SJCRH30 (cell line): Measurements from ENCODE around the gene SLC35C1. TPM values are rescaled to one million over a fixed set of nuclear protein-coding genes. Genes with fewer than 3 reads are reported as not detected.
A peak's percentile ranks its signal among the peaks of the same experiment; 100 is the strongest.
"Not testable (repeated sequence)": the region's sequence is repeated elsewhere in the genome, so short reads cannot be mapped to it uniquely, and the experiment has no call there.

ENCODE experiments used
- DNase-seq, 2 experiments: peaks; one replicate each; pipeline ENCODE4 v3.0.0-alpha.2; 2015 to 2020
- H3K27ac ChIP-seq: fragments of 250-450 bp; sonication (Bioruptor Pico); 2 replicates; pipeline ENCODE4 v1.5.1; 2020; ENCODE audit warnings: mild to moderate bottlenecking, moderate library complexity
- H3K27me3 ChIP-seq: fragments of 250-450 bp; sonication (Bioruptor Pico); 2 replicates; pipeline ENCODE4 v1.5.1; 2020; ENCODE audit warnings: mild to moderate bottlenecking, moderate library complexity
- H3K36me3 ChIP-seq: fragments of 250-450 bp; sonication (Bioruptor Pico); 2 replicates; pipeline ENCODE4 v1.5.1; 2020; ENCODE audit warnings: mild to moderate bottlenecking, moderate library complexity
- H3K4me1 ChIP-seq: fragments of 250-450 bp; sonication (Bioruptor Pico); 2 replicates; pipeline ENCODE4 v1.5.1; 2020; ENCODE audit warnings: mild to moderate bottlenecking, moderate library complexity
- H3K4me3 ChIP-seq: fragments of 250-450 bp; sonication (Bioruptor Pico); 2 replicates; pipeline ENCODE4 v1.5.1; 2020; ENCODE audit warnings: mild to moderate bottlenecking, moderate library complexity
- H3K9me3 ChIP-seq: fragments of 250-450 bp; sonication (Bioruptor Pico); replicated peaks from 2 replicates; pipeline ENCODE4 v1.5.1; 2020; ENCODE audit warnings: mild to moderate bottlenecking, moderate library complexity
- total RNA-seq: library from RNA; depleted of rRNA; stranded (reverse); fragments of >200 nt; shearing (Covaris generic); gene quantifications from 2 replicates; pipeline ENCODE4 v1.2.3, GENCODE V29; 2014

SLC35C1 gene
- total RNA-seq, 1 experiment from 2014 or later, result 3.3 TPM

DNA sequence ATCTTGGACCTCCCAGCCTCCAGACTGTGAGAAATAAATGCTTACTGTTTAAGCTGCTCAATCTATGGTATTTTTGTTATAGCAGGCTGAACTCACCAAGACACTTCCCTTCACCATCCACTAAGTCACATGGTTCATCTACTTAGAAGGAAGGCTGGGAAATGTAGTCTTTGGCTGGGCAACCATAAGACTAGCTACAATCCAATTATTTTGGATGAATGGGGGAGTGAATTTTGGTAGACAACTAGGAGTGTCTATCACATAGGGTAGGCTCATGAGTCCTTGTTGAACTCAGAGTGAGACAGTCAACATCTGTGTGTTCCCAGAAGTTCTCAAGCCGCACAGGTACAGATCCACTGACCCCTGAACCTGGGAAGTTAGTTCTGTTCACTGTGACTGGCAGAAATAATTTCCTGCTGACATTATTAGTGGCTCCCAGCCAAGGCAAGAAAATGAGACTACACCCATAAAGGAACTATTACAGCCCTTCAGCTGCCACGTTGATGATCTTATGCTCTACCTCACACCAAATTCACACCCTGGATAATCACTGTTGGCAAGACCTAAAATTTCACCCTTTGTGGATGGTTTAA is 3.1 kb upstream of the SLC35C1 start:
- no peak for DNase-seq

DNA sequence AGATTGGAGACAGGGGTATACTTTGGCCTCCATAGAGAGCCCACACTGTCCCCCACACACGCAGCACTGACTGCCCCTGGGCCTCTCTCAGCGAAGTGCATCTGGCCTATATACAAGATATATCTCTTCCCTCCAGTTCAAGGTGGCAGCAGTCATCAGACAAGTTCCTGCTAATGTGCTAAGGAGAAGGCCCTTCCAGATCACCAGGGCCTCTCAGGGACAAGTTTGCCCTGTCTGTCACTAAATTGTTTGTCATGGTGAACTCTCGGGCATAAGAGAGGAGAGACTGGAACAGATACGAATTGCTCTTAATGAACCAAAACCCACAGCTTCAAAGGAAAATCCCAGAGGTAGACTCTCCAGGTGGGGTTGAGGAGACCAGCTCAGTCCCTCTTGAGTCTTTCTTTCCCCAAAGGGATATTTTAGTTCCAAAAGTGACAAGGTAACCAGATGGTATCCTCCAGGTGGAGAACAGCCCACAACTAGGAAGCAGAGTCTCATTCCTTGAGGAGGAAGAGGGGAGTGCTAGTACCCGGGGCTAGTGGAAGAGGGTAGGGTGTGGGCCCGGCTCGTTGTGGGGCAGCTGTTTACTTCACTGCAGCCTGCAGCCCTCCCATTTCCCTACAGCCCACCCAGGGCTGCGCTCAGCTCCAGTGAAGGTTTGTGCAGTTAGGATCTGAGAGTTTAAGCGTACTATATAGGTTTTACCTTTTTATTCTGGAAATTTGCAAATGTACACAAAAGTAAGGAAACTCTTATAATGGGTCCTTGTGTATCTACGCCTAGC is 2.2 kb upstream of the SLC35C1 start:
- H3K27ac ChIP-seq, result no peak overlapping the region
- 0 out of 2 replicates have a peak, but pooled peaks cover 4% of the 10 kb centered on the region for H3K27me3 ChIP-seq
- H3K4me1 ChIP-seq, result no peaks in the 10 kb centered on the region
- H3K4me3 ChIP-seq, result no peak overlapping the region
- H3K9me3 ChIP-seq, result no peaks in the 10 kb centered on the region
- no peak for DNase-seq
- H3K36me3 ChIP-seq, result no peaks in the 10 kb centered on the region

More for the DNA sequence above, 3.1 kb upstream of the SLC35C1 start:
- H3K27me3 ChIP-seq, result 0 out of 2 replicates have a peak, but pooled peaks cover 4% of the 10 kb centered on the region
- no peak overlapping the region for H3K4me3 ChIP-seq
- H3K9me3 ChIP-seq, result no peaks in the 10 kb centered on the region
- H3K36me3 ChIP-seq, result no peaks in the 10 kb centered on the region
- H3K27ac ChIP-seq, result no peak overlapping the region
- no peaks in the 10 kb centered on the region for H3K4me1 ChIP-seq

DNA sequence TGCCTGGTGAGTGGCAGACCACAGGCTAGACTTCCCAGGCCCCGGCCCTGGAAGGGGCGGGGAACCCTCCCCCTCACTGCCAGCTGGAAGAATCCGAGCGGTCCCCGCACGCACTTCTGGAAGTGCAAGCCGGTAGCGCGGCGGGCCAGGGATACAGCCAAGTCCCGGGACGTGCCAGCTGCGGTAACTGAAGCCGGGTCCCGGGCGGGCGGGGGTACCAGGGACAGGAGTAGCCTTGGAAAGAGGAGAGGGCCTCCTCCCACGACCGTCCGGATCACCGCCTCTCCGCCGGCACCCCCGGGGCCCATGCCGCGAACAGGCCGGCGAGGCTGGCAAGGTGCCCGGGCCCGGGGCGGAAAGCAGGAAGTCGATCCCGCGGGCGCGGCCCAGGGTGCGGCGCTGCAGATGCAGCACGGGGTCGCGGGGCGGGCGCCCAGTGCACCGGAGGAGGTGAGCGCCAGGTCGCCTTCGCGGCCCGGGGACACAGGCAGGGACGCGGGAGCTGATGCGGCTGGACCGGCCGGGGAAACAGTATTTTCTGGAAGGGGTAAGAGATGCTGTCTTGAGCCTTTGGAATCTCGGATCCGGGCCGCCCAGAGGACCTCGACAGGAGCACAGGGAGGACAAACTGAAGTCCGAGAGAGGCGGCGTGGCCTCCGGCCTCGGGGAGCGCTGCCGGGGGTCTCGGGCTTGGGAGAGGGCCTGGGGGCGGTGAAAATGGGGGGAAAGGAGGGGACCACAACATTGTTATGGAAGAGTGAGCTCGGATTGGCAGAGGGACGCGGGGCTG is 783 bp upstream of the SLC35C1 start:
- H3K9me3 ChIP-seq, result no peaks in the 10 kb centered on the region
- peak; percentile 71 to 73 for DNase-seq
- H3K4me3 ChIP-seq, result peak overlapping the region; percentile 68
- no peaks in the 10 kb centered on the region for H3K4me1 ChIP-seq
- 0 out of 2 replicates have a peak, but pooled peaks cover 4% of the 10 kb centered on the region for H3K27me3 ChIP-seq
- H3K36me3 ChIP-seq, result no peaks in the 10 kb centered on the region
- no peak overlapping the region for H3K27ac ChIP-seq

DNA sequence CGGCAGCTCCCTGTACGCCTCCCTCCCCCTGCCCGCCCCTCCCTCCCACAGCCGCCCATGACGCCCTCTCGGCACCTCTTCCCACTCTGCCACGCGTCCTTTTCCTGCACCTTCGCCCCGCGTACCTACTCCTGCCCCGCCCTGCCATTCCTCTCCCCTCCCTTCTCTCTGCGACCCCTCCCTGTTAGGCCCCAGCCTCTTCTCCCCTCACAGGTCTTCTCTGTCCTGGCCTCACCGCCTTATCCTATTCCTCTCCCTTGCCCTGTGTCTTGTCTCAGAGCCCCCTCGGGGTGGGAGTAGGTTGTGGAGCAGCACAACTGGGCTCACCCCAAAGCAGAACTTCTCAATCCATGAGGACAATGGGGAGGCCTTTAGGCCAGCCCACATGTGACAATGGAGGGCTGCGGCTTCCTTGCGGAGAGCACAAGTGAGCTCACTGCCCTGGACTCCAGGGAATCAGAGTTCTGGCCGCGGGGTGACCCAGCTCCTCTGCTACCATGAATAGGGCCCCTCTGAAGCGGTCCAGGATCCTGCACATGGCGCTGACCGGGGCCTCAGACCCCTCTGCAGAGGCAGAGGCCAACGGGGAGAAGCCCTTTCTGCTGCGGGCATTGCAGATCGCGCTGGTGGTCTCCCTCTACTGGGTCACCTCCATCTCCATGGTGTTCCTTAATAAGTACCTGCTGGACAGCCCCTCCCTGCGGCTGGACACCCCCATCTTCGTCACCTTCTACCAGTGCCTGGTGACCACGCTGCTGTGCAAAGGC is 539 bp downstream of the SLC35C1 start:
- peak overlapping the region; percentile 57 for H3K27ac ChIP-seq
- no peaks in the 10 kb centered on the region for H3K4me1 ChIP-seq
- H3K27me3 ChIP-seq, result 0 out of 2 replicates have a peak, but pooled peaks cover 4% of the 10 kb centered on the region
- no peaks in the 10 kb centered on the region for H3K9me3 ChIP-seq
- no peaks in the 10 kb centered on the region for H3K36me3 ChIP-seq
- DNase-seq, result peak; percentile 46 to 54
- peak overlapping the region; percentile 68 for H3K4me3 ChIP-seq

DNA sequence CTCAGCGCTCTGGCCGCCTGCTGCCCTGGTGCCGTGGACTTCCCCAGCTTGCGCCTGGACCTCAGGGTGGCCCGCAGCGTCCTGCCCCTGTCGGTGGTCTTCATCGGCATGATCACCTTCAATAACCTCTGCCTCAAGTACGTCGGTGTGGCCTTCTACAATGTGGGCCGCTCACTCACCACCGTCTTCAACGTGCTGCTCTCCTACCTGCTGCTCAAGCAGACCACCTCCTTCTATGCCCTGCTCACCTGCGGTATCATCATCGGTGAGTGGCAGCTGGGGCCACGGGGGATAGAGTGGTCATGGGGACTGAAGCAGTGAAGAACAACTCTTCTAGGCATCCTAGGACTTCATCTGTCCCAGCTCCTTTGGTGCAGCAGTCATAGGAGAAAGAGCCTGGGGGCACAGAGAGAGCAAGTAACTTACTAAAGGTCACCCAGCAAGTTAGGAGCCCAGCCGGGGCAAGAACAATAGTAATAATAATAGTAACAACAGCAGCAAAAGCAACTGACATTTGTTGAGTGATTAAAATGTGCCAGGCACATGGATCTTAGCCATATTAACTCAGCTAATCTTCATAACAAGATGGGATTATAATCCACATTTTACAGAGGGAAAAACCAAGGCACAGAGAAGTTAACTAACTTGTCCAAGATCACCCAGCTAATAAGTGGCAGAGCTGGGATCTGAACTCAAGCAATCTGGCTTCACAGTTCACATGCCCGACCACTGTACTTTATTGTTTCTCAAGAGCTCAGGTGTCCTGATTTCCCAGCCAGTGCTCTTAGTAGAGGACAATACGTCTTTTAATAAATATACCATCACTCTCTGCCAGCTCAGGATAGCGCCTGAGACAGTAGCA is 1.4 kb downstream of the SLC35C1 start:
- Histone ChIP-seq H3K4me1 (no peaks in the 10 kb centered on the region), H3K27me3 (0 out of 2 replicates have a peak, but pooled peaks cover 4% of the 10 kb centered on the region), H3K27ac (no peak overlapping the region), H3K36me3 (no peaks in the 10 kb centered on the region), H3K9me3 (no peaks in the 10 kb centered on the region), H3K4me3 (peak overlapping the region; percentile 68)
- DNase-seq, result no peak

DNA sequence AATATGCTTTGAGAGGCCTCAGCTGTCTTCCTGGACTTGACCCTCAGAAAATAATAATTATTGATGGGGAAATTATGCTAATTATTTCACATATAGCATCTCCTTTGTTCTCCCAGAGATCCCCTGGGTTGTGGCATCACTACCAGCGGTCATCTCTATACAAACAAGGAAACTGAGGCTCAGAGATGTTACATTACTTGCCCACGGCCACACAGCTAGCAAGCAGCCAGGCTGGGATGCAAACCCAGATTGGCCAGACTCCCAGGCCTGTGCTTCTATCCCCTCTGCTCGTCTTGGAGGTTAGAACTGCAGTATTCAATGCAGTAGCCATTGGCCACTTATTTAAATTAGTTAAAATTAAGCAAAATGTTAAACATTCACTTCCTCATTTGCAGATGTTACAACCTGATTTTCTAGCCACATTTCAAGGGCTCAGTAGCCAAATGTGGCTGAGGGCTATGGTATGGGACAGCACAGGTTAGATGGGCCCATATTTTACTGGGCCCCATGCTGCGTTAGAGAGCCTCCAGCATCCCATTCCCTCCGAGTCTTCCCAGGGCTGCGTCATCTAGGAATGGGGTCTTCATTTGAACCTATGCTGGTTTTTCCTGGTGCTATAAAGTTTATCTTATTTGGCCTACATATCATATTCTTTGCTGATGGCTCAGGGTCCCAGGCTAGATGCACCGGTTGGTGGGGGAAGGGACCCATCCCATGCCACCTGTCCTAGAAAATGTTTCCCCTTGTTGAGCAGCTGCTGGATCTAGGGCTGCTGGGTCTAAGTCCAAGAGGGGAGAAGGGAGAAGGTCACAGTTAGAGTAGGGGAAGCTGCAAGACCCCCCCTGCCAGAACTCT is 2.2 kb downstream of the SLC35C1 start:
- 0 out of 2 replicates have a peak, but pooled peaks cover 4% of the 10 kb centered on the region for H3K27me3 ChIP-seq
- no peaks in the 10 kb centered on the region for H3K9me3 ChIP-seq
- H3K27ac ChIP-seq, result no peak overlapping the region
- DNase-seq, result no peak
- H3K4me1 ChIP-seq, result no peaks in the 10 kb centered on the region
- no peaks in the 10 kb centered on the region for H3K36me3 ChIP-seq
- H3K4me3 ChIP-seq, result no peak overlapping the region

DNA sequence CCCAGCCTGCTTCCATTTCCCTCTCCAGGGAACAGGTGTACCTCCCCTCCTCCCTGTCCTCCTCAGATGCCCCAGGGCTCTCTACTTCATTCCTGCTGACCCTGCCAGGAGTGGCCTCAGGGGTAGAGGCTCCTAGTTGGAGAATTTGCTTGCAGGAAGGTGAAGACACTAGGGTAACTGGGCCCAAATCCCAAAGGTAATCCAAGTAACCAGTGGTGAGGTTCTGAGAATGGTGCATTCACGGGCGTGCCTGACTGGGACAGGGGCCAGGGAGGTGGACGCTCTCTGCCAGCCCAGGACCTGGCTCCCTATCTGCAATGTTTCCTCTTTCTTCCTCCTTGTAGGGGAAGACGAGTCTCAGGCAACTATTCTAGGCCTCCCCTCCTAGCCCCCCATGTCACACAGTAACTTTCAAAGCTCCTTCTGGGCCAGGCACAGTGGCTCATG is 2.9 kb downstream of the SLC35C1 start:
- H3K4me3 ChIP-seq, result no peak overlapping the region
- no peak for DNase-seq
- no peaks in the 10 kb centered on the region for H3K27me3 ChIP-seq
- H3K9me3 ChIP-seq, result no peaks in the 10 kb centered on the region
- no peak overlapping the region for H3K27ac ChIP-seq
- H3K4me1 ChIP-seq, result no peaks in the 10 kb centered on the region
- no peaks in the 10 kb centered on the region for H3K36me3 ChIP-seq

DNA sequence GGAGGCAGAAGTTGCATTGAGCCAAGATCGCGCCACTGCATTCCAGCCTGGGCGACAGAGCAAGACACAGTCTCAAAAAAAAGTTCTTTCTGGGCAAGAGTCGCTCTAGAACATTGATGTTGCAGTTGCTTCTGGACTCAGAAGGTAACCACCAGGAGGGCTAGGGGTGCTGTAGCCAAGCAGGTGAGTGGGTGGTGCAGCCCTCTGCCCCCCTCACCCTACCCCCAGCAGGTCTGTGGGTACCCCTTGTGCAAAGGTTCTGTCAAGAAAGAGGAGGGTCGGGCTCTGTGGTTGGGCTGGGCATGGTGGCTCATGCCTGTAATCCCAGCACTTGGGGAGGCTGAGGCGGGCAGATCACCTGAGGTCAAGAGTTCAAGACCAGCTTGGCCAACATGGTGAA is 3.5 kb downstream of the SLC35C1 start:
- DNase-seq, H3K9me3 ChIP-seq, H3K4me1 ChIP-seq, H3K27me3 ChIP-seq, H3K36me3 ChIP-seq, H3K4me3 ChIP-seq, H3K27ac ChIP-seq: not testable (repeated sequence)

DNA sequence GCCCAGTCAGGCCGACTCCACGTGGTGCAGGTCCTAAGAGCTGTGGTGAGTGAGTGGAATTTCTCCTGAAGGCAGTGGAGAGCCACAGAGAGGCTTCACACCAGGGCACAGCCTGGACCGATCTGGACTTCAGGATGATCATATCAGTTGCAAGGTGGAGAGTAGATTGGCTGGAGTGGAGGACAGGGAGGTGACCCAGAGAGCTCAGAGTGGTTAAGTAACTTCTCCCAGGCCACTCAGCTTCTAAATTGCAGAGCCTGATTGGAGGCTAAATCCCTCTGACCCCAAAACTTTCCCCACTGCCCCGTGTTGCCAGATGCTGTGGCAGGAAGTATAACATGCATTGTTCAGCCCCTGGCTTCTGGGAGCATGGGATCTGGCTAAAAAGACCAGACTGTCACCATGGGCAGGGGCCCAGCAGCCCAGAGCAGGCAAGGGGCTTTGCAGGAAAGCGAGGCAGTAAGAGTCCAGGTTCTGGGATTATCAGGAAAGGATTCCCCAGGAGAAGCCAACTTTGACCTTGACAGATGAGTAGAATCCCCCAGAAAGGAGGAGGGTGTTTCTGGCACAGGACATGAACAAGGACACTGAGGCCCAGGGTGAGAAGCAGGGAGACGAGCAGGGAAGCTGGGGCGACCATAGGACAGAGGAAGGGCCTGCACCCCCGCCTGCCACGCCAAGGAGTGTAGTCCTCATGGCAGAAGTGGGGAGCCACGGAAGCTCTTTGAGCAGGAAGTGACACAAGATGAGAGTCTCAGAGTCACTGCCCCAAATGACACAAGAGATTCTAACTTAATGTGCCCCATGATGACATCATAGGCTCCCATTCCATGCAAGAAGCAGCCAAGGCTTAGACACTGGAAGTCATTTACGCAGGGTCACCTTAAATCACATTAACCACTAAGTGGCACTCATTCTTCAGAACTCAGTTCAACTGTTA is 4.8 kb downstream of the SLC35C1 start:
- no peaks in the 10 kb centered on the region for H3K36me3 ChIP-seq

DNA sequence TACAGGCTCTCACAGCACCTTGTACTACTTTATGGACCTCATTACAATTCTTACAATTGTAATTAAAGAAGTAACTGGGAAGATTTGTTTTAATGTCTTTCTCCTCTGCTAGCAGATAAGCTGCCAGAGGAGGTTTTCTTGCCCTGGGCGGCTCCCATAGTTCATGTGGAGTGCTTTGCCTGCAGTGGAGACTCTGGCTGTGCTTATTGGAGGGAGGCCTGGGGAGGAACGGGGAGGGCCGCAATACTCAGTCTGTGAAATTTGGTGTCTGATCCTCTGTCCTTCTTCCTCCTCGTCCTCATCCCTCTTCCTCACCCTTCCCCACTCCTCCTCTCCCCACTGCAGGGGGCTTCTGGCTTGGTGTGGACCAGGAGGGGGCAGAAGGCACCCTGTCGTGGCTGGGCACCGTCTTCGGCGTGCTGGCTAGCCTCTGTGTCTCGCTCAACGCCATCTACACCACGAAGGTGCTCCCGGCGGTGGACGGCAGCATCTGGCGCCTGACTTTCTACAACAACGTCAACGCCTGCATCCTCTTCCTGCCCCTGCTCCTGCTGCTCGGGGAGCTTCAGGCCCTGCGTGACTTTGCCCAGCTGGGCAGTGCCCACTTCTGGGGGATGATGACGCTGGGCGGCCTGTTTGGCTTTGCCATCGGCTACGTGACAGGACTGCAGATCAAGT is 5.6 kb downstream of the SLC35C1 start:
- no peak overlapping the region for H3K27ac ChIP-seq
- H3K27me3 ChIP-seq, result no peaks in the 10 kb centered on the region
- no peak overlapping the region for H3K4me3 ChIP-seq
- no peaks in the 10 kb centered on the region for H3K36me3 ChIP-seq
- no peak for DNase-seq
- H3K9me3 ChIP-seq, result no peaks in the 10 kb centered on the region
- H3K4me1 ChIP-seq, result no peaks in the 10 kb centered on the region

More for the DNA sequence above, 4.8 kb downstream of the SLC35C1 start:
- Histone ChIP-seq H3K27me3 (no peaks in the 10 kb centered on the region), H3K9me3 (no peaks in the 10 kb centered on the region), H3K27ac (no peak overlapping the region), H3K4me3 (no peak overlapping the region), H3K4me1 (no peaks in the 10 kb centered on the region)
- no peak for DNase-seq

DNA sequence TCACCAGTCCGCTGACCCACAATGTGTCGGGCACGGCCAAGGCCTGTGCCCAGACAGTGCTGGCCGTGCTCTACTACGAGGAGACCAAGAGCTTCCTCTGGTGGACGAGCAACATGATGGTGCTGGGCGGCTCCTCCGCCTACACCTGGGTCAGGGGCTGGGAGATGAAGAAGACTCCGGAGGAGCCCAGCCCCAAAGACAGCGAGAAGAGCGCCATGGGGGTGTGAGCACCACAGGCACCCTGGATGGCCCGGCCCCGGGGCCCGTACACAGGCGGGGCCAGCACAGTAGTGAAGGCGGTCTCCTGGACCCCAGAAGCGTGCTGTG is 6.1 kb downstream of the SLC35C1 start:
- Histone ChIP-seq H3K36me3 (no peaks in the 10 kb centered on the region), H3K4me1 (no peaks in the 10 kb centered on the region), H3K4me3 (no peak overlapping the region), H3K9me3 (no peaks in the 10 kb centered on the region), H3K27ac (no peak overlapping the region), H3K27me3 (no peaks in the 10 kb centered on the region)
- DNase-seq, result no peak
